Measurements from ENCODE around the gene PCDHA12.

GRCh38 chr5:140835622-140836510 lies 39.2 kb upstream of the PCDHA12 start:
- TF ChIP-seq EZH2 (IDR thresholded peaks at IDR 0.05; ENCODE audit: insufficient read depth, low read length): no peak
- no peak for TF ChIP-seq CTCF (IDR thresholded peaks at IDR 0.05; ENCODE audit: insufficient read depth, low read depth, low read length)
